ENCODE data around the gene ELOVL5.

The ELOVL5 gene

GRCh38 chr6:53382421-53382820, 33.7 kb upstream of the ELOVL5 start:
- Histone ChIP-seq H3K36me3 (ENCODE audit: insufficient read depth, insufficient read length, low read length) (no peaks in the 10 kb centered on the region), H3K27me3 (ENCODE audit: insufficient read depth, insufficient read length) (no peaks in the 10 kb centered on the region), H3K9ac (ENCODE audit: insufficient read length, low read depth) (no peak overlapping the region), H3K9me3 (ENCODE audit: insufficient read depth, low read length) (peaks cover 16% of the 10 kb centered on the region; the same call in 1 of the 2 replicates), H3K4me1 (ENCODE audit: insufficient read depth, insufficient read length) (no peaks in the 10 kb centered on the region), H3K4me3 (ENCODE audit: insufficient read length, low read depth) (no peak overlapping the region)
- DNase-seq (ENCODE audit: low read depth, low spot score) = no peak
- TF ChIP-seq YY1 (IDR thresholded peaks at IDR 0.05; ENCODE audit: insufficient read depth, insufficient read length) (no peak), SUZ12 (IDR thresholded peaks at IDR 0.05; ENCODE audit: extremely low read depth, insufficient read depth, insufficient read length) (no peak), ZNF274 (IDR thresholded peaks at IDR 0.05; ENCODE audit: low read depth, low read length) (no peak)

- TF ChIP-seq ZNF274 (IDR thresholded peaks at IDR 0.05; ENCODE audit: low read depth, low read length) (no peak), SUZ12 (IDR thresholded peaks at IDR 0.05; ENCODE audit: extremely low read depth, insufficient read depth, insufficient read length) (no peak), YY1 (IDR thresholded peaks at IDR 0.05; ENCODE audit: insufficient read depth, insufficient read length) (no peak)
- H3K4me3 ChIP-seq (ENCODE audit: insufficient read length, low read depth) = no peak overlapping the region
- no peaks in the 10 kb centered on the region for H3K4me1 ChIP-seq (ENCODE audit: insufficient read depth, insufficient read length)
- no peaks in the 10 kb centered on the region for H3K27me3 ChIP-seq (ENCODE audit: insufficient read depth, insufficient read length)
- H3K9ac ChIP-seq (ENCODE audit: insufficient read length, low read depth) = no peak overlapping the region
- DNase-seq (ENCODE audit: low read depth, low spot score) = no peak
- peaks cover 14% of the 10 kb centered on the region; the same call in 1 of the 2 replicates for H3K9me3 ChIP-seq (ENCODE audit: insufficient read depth, low read length)
- no peaks in the 10 kb centered on the region for H3K36me3 ChIP-seq (ENCODE audit: insufficient read depth, insufficient read length, low read length)
Measured at GRCh38 chr6:53378208-53378607, 29.5 kb upstream of the ELOVL5 start.

GRCh38 chr6:53377793-53378192, 29.0 kb upstream of the ELOVL5 start:
- no peaks in the 10 kb centered on the region for H3K4me1 ChIP-seq (ENCODE audit: insufficient read depth, insufficient read length)

GRCh38 chr6:53377289-53377688, 28.5 kb upstream of the ELOVL5 start:
- Histone ChIP-seq H3K4me1 (ENCODE audit: insufficient read depth, insufficient read length) (no peaks in the 10 kb centered on the region), H3K36me3 (ENCODE audit: insufficient read depth, insufficient read length, low read length) (no peaks in the 10 kb centered on the region), H3K9ac (ENCODE audit: insufficient read length, low read depth) (no peak overlapping the region), H3K4me3 (ENCODE audit: insufficient read length, low read depth) (no peak overlapping the region), H3K27me3 (ENCODE audit: insufficient read depth, insufficient read length) (no peaks in the 10 kb centered on the region), H3K9me3 (ENCODE audit: insufficient read depth, low read length) (peaks cover 5% of the 10 kb centered on the region; the same call in 1 of the 2 replicates)
- no peak for TF ChIP-seq YY1 (IDR thresholded peaks at IDR 0.05; ENCODE audit: insufficient read depth, insufficient read length)
- TF ChIP-seq SUZ12 (IDR thresholded peaks at IDR 0.05; ENCODE audit: extremely low read depth, insufficient read depth, insufficient read length) = no peak
- TF ChIP-seq ZNF274 (IDR thresholded peaks at IDR 0.05; ENCODE audit: low read depth, low read length) = no peak
- no peak for DNase-seq (ENCODE audit: low read depth, low spot score)

More at GRCh38 chr6:53377793-53378192, 29.0 kb upstream of the ELOVL5 start:
- H3K36me3 ChIP-seq (ENCODE audit: insufficient read depth, insufficient read length, low read length) = no peaks in the 10 kb centered on the region
- no peak overlapping the region for H3K9ac ChIP-seq (ENCODE audit: insufficient read length, low read depth)
- H3K27me3 ChIP-seq (ENCODE audit: insufficient read depth, insufficient read length) = no peaks in the 10 kb centered on the region
- H3K4me3 ChIP-seq (ENCODE audit: insufficient read length, low read depth) = no peak overlapping the region
- peaks cover 10% of the 10 kb centered on the region; the same call in 1 of the 2 replicates for H3K9me3 ChIP-seq (ENCODE audit: insufficient read depth, low read length)
- DNase-seq (ENCODE audit: low read depth, low spot score) = no peak
- no peak for TF ChIP-seq YY1 (IDR thresholded peaks at IDR 0.05; ENCODE audit: insufficient read depth, insufficient read length)
- TF ChIP-seq ZNF274 (IDR thresholded peaks at IDR 0.05; ENCODE audit: low read depth, low read length) = no peak
- TF ChIP-seq SUZ12 (IDR thresholded peaks at IDR 0.05; ENCODE audit: extremely low read depth, insufficient read depth, insufficient read length) = no peak

- Histone ChIP-seq H3K4me3 (ENCODE audit: insufficient read length, low read depth) (no peak overlapping the region), H3K4me1 (ENCODE audit: insufficient read depth, insufficient read length) (no peaks in the 10 kb centered on the region), H3K27me3 (ENCODE audit: insufficient read depth, insufficient read length) (no peaks in the 10 kb centered on the region), H3K9me3 (ENCODE audit: insufficient read depth, low read length) (no peaks in the 10 kb centered on the region), H3K9ac (ENCODE audit: insufficient read length, low read depth) (no peak overlapping the region), H3K36me3 (ENCODE audit: insufficient read depth, insufficient read length, low read length) (no peaks in the 10 kb centered on the region)
- TF ChIP-seq ZNF274 (IDR thresholded peaks at IDR 0.05; ENCODE audit: low read depth, low read length) (no peak), YY1 (IDR thresholded peaks at IDR 0.05; ENCODE audit: insufficient read depth, insufficient read length) (no peak), SUZ12 (IDR thresholded peaks at IDR 0.05; ENCODE audit: extremely low read depth, insufficient read depth, insufficient read length) (no peak)
- no peak for DNase-seq (ENCODE audit: low read depth, low spot score)
Measured at GRCh38 chr6:53376661-53377226, 28.0 kb upstream of the ELOVL5 start.

GRCh38 chr6:53375847-53376246, 27.1 kb upstream of the ELOVL5 start:
- DNase-seq (ENCODE audit: low read depth, low spot score) = no peak
- no peak overlapping the region for H3K9ac ChIP-seq (ENCODE audit: insufficient read length, low read depth)
- H3K4me3 ChIP-seq (ENCODE audit: insufficient read length, low read depth) = no peak overlapping the region
- TF ChIP-seq ZNF274 (IDR thresholded peaks at IDR 0.05; ENCODE audit: low read depth, low read length) = no peak
- TF ChIP-seq YY1 (IDR thresholded peaks at IDR 0.05; ENCODE audit: insufficient read depth, insufficient read length) = no peak
- no peak for TF ChIP-seq SUZ12 (IDR thresholded peaks at IDR 0.05; ENCODE audit: extremely low read depth, insufficient read depth, insufficient read length)
- no peaks in the 10 kb centered on the region for H3K36me3 ChIP-seq (ENCODE audit: insufficient read depth, insufficient read length, low read length)
- no peaks in the 10 kb centered on the region for H3K4me1 ChIP-seq (ENCODE audit: insufficient read depth, insufficient read length)
- no peaks in the 10 kb centered on the region for H3K27me3 ChIP-seq (ENCODE audit: insufficient read depth, insufficient read length)
- H3K9me3 ChIP-seq (ENCODE audit: insufficient read depth, low read length) = no peaks in the 10 kb centered on the region

- no peak for DNase-seq (ENCODE audit: low read depth, low spot score)
- H3K27me3 ChIP-seq (ENCODE audit: insufficient read depth, insufficient read length) = no peaks in the 10 kb centered on the region
- no peak overlapping the region for H3K9ac ChIP-seq (ENCODE audit: insufficient read length, low read depth)
- no peaks in the 10 kb centered on the region for H3K9me3 ChIP-seq (ENCODE audit: insufficient read depth, low read length)
- H3K4me1 ChIP-seq (ENCODE audit: insufficient read depth, insufficient read length) = no peaks in the 10 kb centered on the region
- H3K4me3 ChIP-seq (ENCODE audit: insufficient read length, low read depth) = no peak overlapping the region
- no peaks in the 10 kb centered on the region for H3K36me3 ChIP-seq (ENCODE audit: insufficient read depth, insufficient read length, low read length)
- no peak for TF ChIP-seq ZNF274 (IDR thresholded peaks at IDR 0.05; ENCODE audit: low read depth, low read length)
- no peak for TF ChIP-seq SUZ12 (IDR thresholded peaks at IDR 0.05; ENCODE audit: extremely low read depth, insufficient read depth, insufficient read length)
Measured at GRCh38 chr6:53373638-53374037, 24.9 kb upstream of the ELOVL5 start.
